ENCODE data around the gene WEE1.
"Not testable (repeated sequence)": the region's sequence is repeated elsewhere in the genome, so short reads cannot be mapped to it uniquely, and the experiment has no call there.

Gene WEE1

DNA sequence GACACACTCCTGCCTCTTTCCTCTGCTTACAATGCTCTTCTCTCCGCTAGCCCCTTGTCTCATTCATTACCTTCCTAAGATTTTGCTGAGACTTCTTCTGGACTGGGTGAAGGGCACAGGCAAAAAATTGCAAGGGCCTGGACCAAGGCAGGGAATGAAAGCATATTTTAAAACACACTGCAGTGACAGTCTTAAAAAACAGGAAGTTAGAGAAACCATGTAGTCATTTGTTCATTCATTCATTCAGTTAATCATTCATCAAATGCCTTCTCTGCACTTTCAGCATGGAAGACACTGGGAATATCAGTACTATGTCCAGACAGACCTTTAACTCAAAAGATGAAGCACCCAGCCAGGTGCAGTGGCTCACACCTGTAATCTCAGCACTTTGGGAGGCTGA, 45.5 kb downstream of the WEE1 start:
- DNase-seq (ENCODE audit: low read depth in 3 of 3, low spot score in 1 of 3): no peak

DNA sequence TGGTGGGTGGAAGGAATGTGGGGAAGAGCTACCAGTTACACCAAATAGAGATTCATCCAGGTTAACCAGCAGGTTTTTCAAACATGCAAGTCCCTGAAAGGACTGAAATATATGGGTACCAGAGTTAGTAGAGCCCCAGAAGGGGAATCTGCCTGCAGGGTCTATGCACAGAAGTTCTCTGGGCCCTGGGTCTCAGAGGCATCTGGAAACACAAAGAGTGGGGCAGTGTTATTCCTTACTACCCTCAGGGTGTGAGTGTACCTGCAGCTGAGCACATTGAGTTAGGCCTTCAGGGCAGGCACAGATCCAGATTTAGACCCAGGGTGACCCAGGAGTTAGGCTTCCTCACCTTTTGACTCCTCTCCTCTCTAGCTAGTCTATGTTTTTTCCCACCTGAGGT, 46.5 kb downstream of the WEE1 start:
- no peak for DNase-seq (ENCODE audit: low read depth in 3 of 3, low spot score in 1 of 3)

DNA sequence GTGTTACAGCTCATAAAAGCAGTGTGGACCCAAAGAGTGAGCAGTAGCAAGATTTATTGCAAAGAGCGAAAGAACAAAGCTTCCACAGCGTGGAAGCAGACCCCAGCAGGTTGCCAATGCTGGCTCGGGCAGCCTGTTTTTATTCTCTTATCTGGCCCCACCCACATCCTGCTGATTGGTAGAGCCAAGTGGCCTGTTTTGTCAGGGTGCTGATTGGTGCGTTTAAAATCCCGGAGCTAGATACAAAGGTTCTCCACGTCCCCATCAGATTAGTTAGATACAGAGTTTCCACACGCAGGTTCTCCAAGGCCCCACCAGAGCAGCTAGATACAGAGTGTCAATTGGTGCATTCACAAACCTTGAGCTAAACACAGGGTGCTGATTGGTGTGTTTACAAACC, 48.9 kb downstream of the WEE1 start:
- not testable (repeated sequence) for DNase-seq (ENCODE audit: low read depth in 3 of 3, low spot score in 1 of 3)

DNA sequence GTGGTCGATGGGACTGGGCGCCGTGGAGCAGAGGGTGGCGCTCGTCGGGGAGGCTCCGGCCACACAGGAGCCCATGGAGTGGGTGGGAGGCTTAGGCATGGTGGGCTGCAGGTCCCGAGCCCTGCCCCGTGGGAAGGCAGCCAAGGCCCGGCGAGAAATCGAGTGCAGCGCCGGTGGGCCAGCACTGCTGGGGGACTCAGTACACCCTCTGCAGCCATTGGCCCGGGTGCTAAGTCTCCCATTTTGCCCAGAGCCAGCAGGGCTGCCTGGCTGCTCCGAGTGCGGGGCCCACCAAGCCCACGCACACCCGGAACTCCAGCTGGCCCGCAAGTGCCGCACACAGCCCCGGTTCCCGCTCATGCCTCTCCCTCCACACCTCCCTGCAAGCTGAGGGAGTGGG, 49.6 kb downstream of the WEE1 start:
- DNase-seq (ENCODE audit: low read depth in 3 of 3, low spot score in 1 of 3): not testable (repeated sequence)

DNA sequence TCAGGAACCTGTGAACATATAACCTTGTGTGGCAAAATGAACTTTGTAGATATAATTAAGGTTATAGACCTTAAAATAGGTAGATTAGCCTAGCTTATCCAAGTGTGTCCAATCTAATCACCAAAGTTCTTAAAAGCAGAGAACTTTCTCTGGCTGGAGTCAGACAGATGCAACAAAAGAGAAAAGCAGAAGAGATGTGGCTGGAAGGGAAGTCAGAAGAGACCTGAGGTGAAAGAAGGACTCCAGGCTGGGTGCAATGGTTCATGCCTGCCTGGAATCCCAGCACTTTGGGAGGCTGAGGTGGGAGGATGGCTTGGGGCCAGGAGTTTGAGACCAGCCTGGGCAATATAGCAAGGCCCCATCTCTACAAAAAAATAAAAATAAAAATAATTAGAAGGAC, 51.0 kb downstream of the WEE1 start:
- no peak for DNase-seq (ENCODE audit: low read depth in 3 of 3, low spot score in 1 of 3)

DNA sequence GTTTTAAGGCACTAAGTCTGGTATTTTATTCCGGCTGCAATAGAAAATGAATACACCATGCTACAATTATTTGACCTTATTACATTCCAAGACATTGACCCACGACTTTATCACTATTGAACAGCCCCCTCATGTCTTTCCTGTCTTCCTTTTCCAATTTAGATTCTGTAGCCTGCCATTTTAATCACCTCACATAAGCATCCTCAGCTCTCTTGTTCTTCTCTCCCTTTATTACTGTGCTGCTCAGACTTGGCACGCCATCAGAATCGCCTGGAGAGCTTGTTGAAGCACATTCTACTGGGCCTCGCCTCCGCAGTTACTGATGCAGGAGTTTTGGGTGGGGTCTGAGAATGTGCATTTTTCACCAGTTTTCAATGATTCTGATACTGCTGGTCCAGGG, 51.7 kb downstream of the WEE1 start:
- no peak for DNase-seq (ENCODE audit: low read depth in 3 of 3, low spot score in 1 of 3)

DNA sequence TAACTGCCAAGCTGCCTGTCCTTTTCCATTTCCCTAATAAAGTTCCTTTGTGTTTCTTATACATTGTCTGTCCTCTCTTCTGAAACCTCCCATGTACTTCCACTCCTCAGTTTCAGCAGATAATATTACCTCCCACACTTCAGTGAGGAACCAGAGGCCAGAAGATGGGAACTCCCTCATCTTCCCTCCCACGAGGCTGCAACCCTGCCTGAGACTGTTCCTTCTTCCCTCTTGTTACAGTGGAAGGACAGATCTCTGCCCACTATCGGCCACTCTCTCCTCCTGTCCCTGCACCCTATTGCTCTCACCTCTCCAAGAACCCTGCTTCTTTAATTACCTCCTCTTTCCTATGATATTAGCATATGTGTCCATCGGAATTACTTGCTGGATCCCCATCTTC, 52.3 kb downstream of the WEE1 start:
- no peak for DNase-seq (ENCODE audit: low read depth in 3 of 3, low spot score in 1 of 3)

DNA sequence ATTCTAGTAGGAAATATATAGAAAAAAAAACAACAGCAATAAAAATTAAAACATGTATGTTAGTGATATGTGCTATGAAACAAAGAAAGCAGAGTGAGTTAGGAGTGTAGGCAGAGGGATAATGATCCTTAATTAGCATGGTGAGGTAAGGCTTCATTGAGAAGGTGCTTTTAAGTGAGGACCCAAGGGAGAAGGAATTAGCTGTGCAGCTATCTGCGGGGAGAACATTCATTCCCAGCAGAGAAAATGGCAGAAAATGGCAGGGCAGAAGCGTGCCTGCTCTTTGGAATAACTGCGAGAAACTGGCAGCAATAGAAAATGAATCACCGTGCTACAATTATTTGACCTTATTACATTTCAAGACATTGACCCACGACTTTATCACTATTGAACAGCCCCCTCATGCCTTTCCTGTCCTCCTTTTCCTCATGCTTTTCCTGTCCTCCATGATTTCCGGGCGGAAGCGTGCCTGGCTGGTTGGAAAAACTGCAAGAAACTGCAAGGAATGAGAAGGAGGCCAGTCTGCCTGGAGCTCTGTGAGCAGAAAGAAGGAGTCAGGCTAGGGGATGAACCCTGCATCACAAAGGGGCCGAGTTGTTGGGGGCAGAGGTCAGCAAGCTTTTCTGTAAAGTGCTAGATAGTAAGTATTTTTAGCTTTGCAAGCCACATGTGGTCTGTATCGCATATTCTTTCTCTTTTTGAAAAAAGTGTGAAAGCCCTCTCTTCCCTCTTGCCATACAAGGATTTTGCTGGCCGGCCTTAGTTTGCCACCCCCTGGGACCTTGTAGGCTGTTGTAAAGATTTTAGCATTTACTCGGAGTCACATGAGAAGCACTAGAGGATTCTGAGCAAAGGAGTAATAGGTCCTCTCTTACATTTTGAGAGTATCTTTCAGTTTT, 53.3 kb downstream of the WEE1 start:
- DNase-seq (ENCODE audit: low read depth in 3 of 3, low spot score in 1 of 3): no peak

DNA sequence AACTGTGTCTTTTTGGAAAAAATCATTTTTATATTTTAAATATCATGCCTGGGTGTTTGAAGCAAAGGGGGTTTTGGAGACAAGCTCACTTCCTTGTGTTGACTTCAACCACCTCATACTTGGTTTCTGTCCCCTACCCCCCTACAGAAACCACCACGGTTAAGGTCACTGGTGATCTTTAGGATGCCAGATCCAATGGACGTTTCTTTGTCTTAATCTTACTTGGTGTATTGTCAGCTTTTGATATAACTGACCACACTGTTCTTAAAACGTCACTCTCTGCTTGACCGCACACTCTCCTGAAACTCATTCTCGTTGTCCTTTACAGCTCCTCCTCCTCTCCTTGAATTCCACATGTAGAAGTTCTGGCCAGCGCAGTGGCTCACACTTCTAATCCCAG, 55.6 kb downstream of the WEE1 start:
- DNase-seq (ENCODE audit: low read depth in 3 of 3, low spot score in 1 of 3): no peak

DNA sequence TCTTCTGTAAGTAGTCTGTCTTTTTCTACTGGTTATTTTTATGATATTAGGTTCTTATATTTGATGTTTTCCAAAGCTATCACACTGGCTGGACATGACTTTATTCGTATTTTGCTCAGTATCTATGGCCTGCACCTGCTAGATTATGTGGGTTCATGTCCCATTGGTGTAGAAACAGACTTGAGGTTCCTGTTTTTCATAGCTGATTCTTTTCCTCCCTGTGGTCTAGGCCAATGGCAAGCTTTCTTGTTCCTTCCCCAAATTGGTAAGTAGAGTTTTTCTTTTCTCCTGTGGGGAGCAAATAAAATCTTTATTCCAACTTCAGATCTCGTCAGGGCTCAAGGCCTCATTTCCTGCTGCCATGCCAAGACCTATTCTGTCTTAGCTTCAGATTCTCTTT, 60.2 kb downstream of the WEE1 start:
- no peak for DNase-seq (ENCODE audit: low read depth in 3 of 3, low spot score in 1 of 3)

DNA sequence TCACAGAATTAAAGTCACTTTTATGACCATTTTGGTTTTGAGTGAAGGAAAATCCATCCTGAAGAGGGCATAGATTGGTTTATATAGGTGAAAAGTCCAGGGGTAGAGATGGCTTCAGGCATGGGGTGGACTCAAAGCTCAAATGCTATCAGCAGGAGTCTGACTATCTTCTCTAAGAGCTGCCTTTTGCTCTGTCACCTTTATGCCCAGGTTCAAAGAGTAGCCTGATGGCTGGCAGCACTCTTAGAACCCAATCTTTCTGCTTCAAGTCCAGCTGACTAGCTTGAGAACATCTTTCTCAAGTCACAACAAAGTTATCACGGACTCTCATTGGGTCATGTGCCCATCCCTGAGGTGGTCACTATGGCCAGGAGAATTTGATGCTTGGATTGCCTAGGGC, 63.2 kb downstream of the WEE1 start:
- no peak for DNase-seq (ENCODE audit: low read depth in 3 of 3, low spot score in 1 of 3)

DNA sequence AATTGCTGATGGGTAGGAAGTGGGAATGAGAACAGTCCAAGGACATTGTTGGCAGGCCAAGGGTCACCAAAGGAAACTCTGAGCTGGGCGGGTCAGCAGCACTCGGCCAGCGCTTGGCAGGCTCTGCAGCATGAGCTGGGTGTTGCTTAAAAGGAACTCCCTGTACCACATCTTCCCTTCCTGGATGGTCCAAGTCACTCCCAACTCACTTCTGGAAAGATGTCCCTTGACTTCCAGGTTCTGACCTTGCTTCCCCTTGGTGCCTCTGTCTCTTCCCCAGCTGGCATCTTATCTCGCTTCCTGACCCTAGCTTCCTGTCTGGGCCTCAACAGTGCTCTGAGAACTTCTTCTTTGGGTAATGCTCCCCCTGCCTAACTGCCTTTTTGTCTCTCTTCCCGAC, 65.6 kb downstream of the WEE1 start:
- no peak for DNase-seq (ENCODE audit: low read depth in 3 of 3, low spot score in 1 of 3)

Data from stimulated activated CD4-positive, alpha-beta T cell treated with anti-CD3 and anti-CD28 coated beads, TNF-alpha, amount 100 ng/mL, for 1 hour (primary cell).